Activated CD8-positive, alpha-beta memory T cell treated with anti-CD3 and anti-CD28 coated beads for 48 hours (primary cell): Measurements from ENCODE around the gene PKHD1.
A peak's percentile ranks its signal among the peaks of the same experiment; 100 is the strongest.

Experiments used
- DNase-seq, 3 experiments: peaks; one replicate each; pipeline ENCODE4 v3.0.0-alpha.2; 2020; ENCODE audit warnings: low read depth in 2 of 3, low spot score in 2 of 3

PKHD1 gene

GRCh38 chr6:52108128-52108527 is 20.7 kb upstream of the PKHD1 start:
- DNase-seq, result no peak

- no peak for DNase-seq
Observed at GRCh38 chr6:52106994-52107393, 19.6 kb upstream of the PKHD1 start.

- DNase-seq, result no peak
Observed at GRCh38 chr6:52104979-52105378, 17.6 kb upstream of the PKHD1 start.

GRCh38 chr6:52103623-52104022 is 16.2 kb upstream of the PKHD1 start:
- DNase-seq, result no peak

GRCh38 chr6:52102405-52102804 is 15.0 kb upstream of the PKHD1 start:
- no peak for DNase-seq

- no peak for DNase-seq
Observed at GRCh38 chr6:52098721-52099120, 11.3 kb upstream of the PKHD1 start.

- DNase-seq, result no peak
Observed at GRCh38 chr6:52089758-52090348, 2.4 kb upstream of the PKHD1 start.

- no peak for DNase-seq
Observed at GRCh38 chr6:52086741-52087140, 672 bp downstream of the PKHD1 start.

GRCh38 chr6:52081237-52081636 is 6.2 kb downstream of the PKHD1 start:
- no peak for DNase-seq

GRCh38 chr6:52077961-52078625 is 9.3 kb downstream of the PKHD1 start:
- no peak for DNase-seq

GRCh38 chr6:52077180-52077884 is 10.1 kb downstream of the PKHD1 start:
- no peak for DNase-seq

- DNase-seq, result no peak
Observed at GRCh38 chr6:52076791-52077179, 10.6 kb downstream of the PKHD1 start.

- DNase-seq, result no peak
Observed at GRCh38 chr6:52074716-52075115, 12.7 kb downstream of the PKHD1 start.

GRCh38 chr6:52074155-52074554 is 13.3 kb downstream of the PKHD1 start:
- no peak for DNase-seq

GRCh38 chr6:52065621-52066020 is 21.8 kb downstream of the PKHD1 start:
- no peak for DNase-seq

- DNase-seq, result peak; percentile 11 to 23 (median 14)
Observed at GRCh38 chr6:52063584-52064344, 23.6 kb downstream of the PKHD1 start.

GRCh38 chr6:52061481-52061880 is 25.9 kb downstream of the PKHD1 start:
- no peak for DNase-seq

GRCh38 chr6:52059821-52060220 is 27.6 kb downstream of the PKHD1 start:
- no peak for DNase-seq

- DNase-seq, result no peak
Observed at GRCh38 chr6:52055451-52055850, 32.0 kb downstream of the PKHD1 start.

- no peak for DNase-seq
Observed at GRCh38 chr6:52053038-52053695, 34.2 kb downstream of the PKHD1 start.

- no peak for DNase-seq
Observed at GRCh38 chr6:52050051-52050405, 37.4 kb downstream of the PKHD1 start.
